HCT116 (cell line): ENCODE measurements around the gene MTM1. TPM values are rescaled to one million over a fixed set of nuclear protein-coding genes. Genes with fewer than 3 reads are reported as not detected.

ENCODE experiments used
- ATAC-seq: fragments of 200-7000 bp; cut with Tn5 transposase; 2 replicates; pipeline ENCODE4 v1.9.1; 2020; ENCODE audit warnings: mild to moderate bottlenecking, moderate library complexity
- BruUV-seq: library from RNA; stranded (reverse); fragments of 400-500 nt; replicated peaks from 2 replicates; lab custom pipeline; 2021; lab: Mats Ljungman, UMichigan
- CTCF ChIA-PET: fragments of 300-600 bp; sonication (Branson Sonifier 250); formaldehyde crosslinking; loops from one replicate; lab custom pipeline; 2021; ENCODE audit warnings: antibody characterized with exemption; lab: Charles Lee
- POLR2A ChIA-PET: fragments of 300-600, 350-600 bp; sonication (Branson Sonifier 250); formaldehyde crosslinking; loops from one replicate; lab custom pipeline; 2021; ENCODE audit warnings: antibody characterized with exemption; lab: Charles Lee
- RAD21 ChIA-PET, 2 experiments: fragments of 300-600 bp; sonication (Branson Sonifier 250); formaldehyde crosslinking; loops; one replicate each; lab custom pipeline; 2023; ENCODE audit warnings: low total read pairs in 2 of 2; ENCODE audit not compliant: uncharacterized antibody in 2 of 2, unreplicated experiment in 2 of 2, low non-redundant PET in 1 of 2; lab: Charles Lee
- DNase-seq: peaks from one replicate; pipeline ENCODE4 v3.0.0-alpha.2; 2010; ENCODE audit warnings: low read depth, low spot score
- H2AFZ ChIP-seq: fragments of 200-600 bp; shearing (Covaris generic), sonication (generic); 2 replicates; pipeline ENCODE4 v1.6.1; 2017; ENCODE audit warnings: low read depth, mixed run types, mixed read lengths, antibody characterized with exemption, low read length; ENCODE audit not compliant: poor library complexity, severe bottlenecking
- H3K27ac ChIP-seq: 2 replicates; pipeline ENCODE4 v1.5.1; 2012; ENCODE audit warnings: low read depth, low read length
- H3K27me3 ChIP-seq: fragments of 200-600 bp; sonication (generic); 2 replicates; pipeline ENCODE4 v1.6.1; 2016; ENCODE audit warnings: mixed run types, low read length, mixed read lengths; ENCODE audit not compliant: insufficient read depth
- H3K36me3 ChIP-seq, 2 experiments: fragments of 200-500 bp in 1 of 2; fragments of 200-600 bp in 1 of 2; sonication (Bioruptor generic) in 1 of 2; sonication (generic) in 1 of 2; 2 replicates each; pipeline versions ENCODE4 v1.5.1 to v1.6.1; 2014 to 2016; ENCODE audit warnings: low read length in 2 of 2, inconsistent platforms in 1 of 2, mixed read lengths in 1 of 2, mixed run types in 1 of 2; ENCODE audit not compliant: insufficient read depth in 2 of 2, control insufficient read depth in 1 of 2
- H3K4me1 ChIP-seq, 2 experiments: fragments of 200-600 bp in 1 of 2; sonication (generic) in 1 of 2; 2 replicates each; pipeline versions ENCODE4 v1.5.1 to v1.6.1; 2012 to 2017; ENCODE audit warnings: low read length in 2 of 2, inconsistent platforms in 1 of 2, mild to moderate bottlenecking in 1 of 2, mixed read lengths in 1 of 2, mixed run types in 1 of 2, moderate library complexity in 1 of 2; ENCODE audit not compliant: insufficient read depth in 2 of 2, control insufficient read depth in 1 of 2
- H3K4me2 ChIP-seq: fragments of 200-600 bp; sonication (generic); 2 replicates; pipeline ENCODE4 v1.6.1; 2017; ENCODE audit warnings: mixed run types, low read length, mixed read lengths
- H3K4me3 ChIP-seq, 2 experiments: fragments of 200-600 bp in 1 of 2; sonication (generic) in 1 of 2; replicated peaks in 1 of 2; 2 replicates each; pipeline ENCODE4 v1.5.1; 2011 to 2016; ENCODE audit warnings: low read length in 2 of 2, control low read depth in 1 of 2, low read depth in 1 of 2, mild to moderate bottlenecking in 1 of 2, mixed read lengths in 1 of 2, mixed run types in 1 of 2
- H3K79me2 ChIP-seq: fragments of 200-600 bp; sonication (generic); 2 replicates; pipeline ENCODE4 v1.6.1; 2017; ENCODE audit warnings: mild to moderate bottlenecking, mixed run types, low read length, moderate library complexity, mixed read lengths; ENCODE audit not compliant: insufficient read depth
- H3K9ac ChIP-seq: fragments of 200-600 bp; sonication (generic); 2 replicates; pipeline ENCODE4 v1.6.1; 2016; ENCODE audit warnings: low read length, mixed read lengths
- H3K9me2 ChIP-seq: fragments of 200-600 bp; sonication (generic), shearing (Covaris generic); 2 replicates; pipeline ENCODE4 v1.6.1; 2017; ENCODE audit warnings: mixed run types, mild to moderate bottlenecking, moderate library complexity; ENCODE audit not compliant: insufficient read depth
- H3K9me3 ChIP-seq, 2 experiments: fragments of 200-500 bp in 1 of 2; fragments of 200-600 bp in 1 of 2; sonication (Bioruptor generic) in 1 of 2; sonication (generic) in 1 of 2; 2 replicates each; pipeline ENCODE4 v1.6.1; 2014 to 2017; ENCODE audit warnings: low read length in 2 of 2, mixed read lengths in 2 of 2, inconsistent platforms in 1 of 2, low read depth in 1 of 2, mild to moderate bottlenecking in 1 of 2, mixed run types in 1 of 2, moderate library complexity in 1 of 2; ENCODE audit not compliant: control insufficient read depth in 1 of 2, insufficient read depth in 1 of 2
- H4K20me1 ChIP-seq: fragments of 200-600 bp; sonication (generic), shearing (Covaris generic); 2 replicates; pipeline ENCODE4 v1.6.1; 2017; ENCODE audit warnings: mixed run types, mild to moderate bottlenecking, moderate library complexity; ENCODE audit not compliant: insufficient read depth
- ATF3 ChIP-seq: IDR thresholded peaks from 2 replicates; pipeline ENCODE4 v1.6.1; 2012
- CBX3 ChIP-seq: IDR thresholded peaks from 2 replicates; pipeline ENCODE4 v1.6.1; 2012; ENCODE audit warnings: low read depth
- EZH2 ChIP-seq: fragments of 200-600 bp; sonication (generic); IDR thresholded peaks from 2 replicates; pipeline ENCODE4 v1.6.1; 2017; ENCODE audit warnings: antibody characterized with exemption, mixed run types
- EZH2phosphoT487 ChIP-seq: fragments of 200-600 bp; IDR thresholded peaks from 2 replicates; pipeline ENCODE4 v1.6.1; 2018; ENCODE audit warnings: antibody characterized with exemption, borderline replicate concordance
- FOSL1 ChIP-seq: IDR thresholded peaks from 2 replicates; pipeline ENCODE4 v1.6.1; 2012; ENCODE audit warnings: low read depth
- JUND ChIP-seq: IDR thresholded peaks from 2 replicates; pipeline ENCODE4 v1.6.1; 2012
- MAX ChIP-seq: IDR thresholded peaks from 2 replicates; pipeline ENCODE4 v1.6.1; 2012
- POLR2AphosphoS5 ChIP-seq: IDR thresholded peaks from 2 replicates; pipeline ENCODE4 v1.6.1; 2011; ENCODE audit warnings: mild to moderate bottlenecking, low read depth, low read length, moderate library complexity
- RAD21 ChIP-seq: IDR thresholded peaks from 2 replicates; pipeline ENCODE4 v1.6.1; 2012; ENCODE audit warnings: low read depth, mild to moderate bottlenecking
- REST ChIP-seq: IDR thresholded peaks from 2 replicates; pipeline ENCODE4 v1.6.1; 2012; ENCODE audit warnings: low read depth
- SIN3A ChIP-seq: IDR thresholded peaks from 2 replicates; pipeline ENCODE4 v1.6.1; 2012; ENCODE audit warnings: low read depth
- SP1 ChIP-seq: IDR thresholded peaks from 2 replicates; pipeline ENCODE4 v1.6.1; 2012; ENCODE audit warnings: low read depth
- SRF ChIP-seq: IDR thresholded peaks from 2 replicates; pipeline ENCODE4 v1.6.1; 2012; ENCODE audit warnings: low read depth
- TCF7L2 ChIP-seq: IDR thresholded peaks from 2 replicates; pipeline ENCODE4 v1.7.0; 2011; ENCODE audit warnings: borderline replicate concordance, inconsistent platforms; ENCODE audit not compliant: insufficient read depth, insufficient read length; ENCODE audit errors: extremely low read depth
- ZNF274 ChIP-seq: fragments of 200-500 bp; sonication (Bioruptor generic); IDR thresholded peaks from 2 replicates; pipeline ENCODE4 v1.6.1; 2014; ENCODE audit warnings: mild to moderate bottlenecking, low read depth, low read length, inconsistent platforms
- intact Hi-C: fragments of 100-400 bp; cut with micrococcal nuclease; formaldehyde crosslinking; loops from 2 replicates; pipeline ENCODE4 v1.10.0; 2022
- total RNA-seq: library from RNA; stranded (reverse); gene quantifications from one replicate; pipeline ENCODE4 v1.2.1, GENCODE V29; 2021; ENCODE audit not compliant: unreplicated experiment
- TF ChIP-seq, protein P1 (sequence below), 3 experiments: fragments of 200-600 bp in 1 of 3; sonication (generic) in 1 of 3; IDR thresholded peaks in 2 of 3; conservative IDR thresholded peaks in 1 of 3; 2 replicates each; pipeline ENCODE4 v1.5.1; 2012 to 2017; ENCODE audit warnings: low read depth in 2 of 3, low read length in 2 of 3, antibody characterized with exemption in 1 of 3, borderline replicate concordance in 1 of 3, control low read depth in 1 of 3, mild to moderate bottlenecking in 1 of 3, mixed read lengths in 1 of 3, mixed run types in 1 of 3, moderate library complexity in 1 of 3; ENCODE audit not compliant: insufficient read depth in 1 of 3
- TF ChIP-seq, protein P2 (sequence below): IDR thresholded peaks from 2 replicates; pipeline ENCODE4 v1.6.1; 2011; ENCODE audit warnings: mild to moderate bottlenecking, low read length, moderate library complexity; ENCODE audit not compliant: insufficient replicate concordance; ENCODE audit errors: extremely low read depth

MTM1 gene
- total RNA-seq, 1 experiment from 2014 or later: 6.5 TPM

GRCh38 chrX:150610043-150610442, 41.6 kb downstream of the MTM1 start:
- intact Hi-C loops: no loop called here
- Histone ChIP-seq H3K9me3 (no peaks in the 10 kb centered on the region), H3K4me1 (no peaks in the 10 kb centered on the region), H2AFZ (no peak overlapping the region), H3K27ac (no peak overlapping the region), H3K27me3 (no peaks in the 10 kb centered on the region), H4K20me1 (no peaks in the 10 kb centered on the region), H3K79me2 (no peaks in the 10 kb centered on the region), H3K4me3 (no peak overlapping the region), H3K36me3 (no peaks in the 10 kb centered on the region), H3K4me2 (no peak overlapping the region), H3K9ac (no peak overlapping the region), H3K9me2 (no peaks in the 10 kb centered on the region)
- DNase-seq (no peak), ATAC-seq (no peak)
- TF ChIP-seq ZNF274 (no peak), SIN3A (no peak), FOSL1 (no peak), SP1 (no peak), ATF3 (no peak), MAX (no peak), CBX3 (no peak), REST (no peak), SRF (no peak), RAD21 (no peak), EZH2 (no peak), POLR2AphosphoS5 (no peak), EZH2phosphoT487 (no peak), JUND (no peak), TCF7L2 (no peak)
- TF ChIP-seq, protein P1, sequence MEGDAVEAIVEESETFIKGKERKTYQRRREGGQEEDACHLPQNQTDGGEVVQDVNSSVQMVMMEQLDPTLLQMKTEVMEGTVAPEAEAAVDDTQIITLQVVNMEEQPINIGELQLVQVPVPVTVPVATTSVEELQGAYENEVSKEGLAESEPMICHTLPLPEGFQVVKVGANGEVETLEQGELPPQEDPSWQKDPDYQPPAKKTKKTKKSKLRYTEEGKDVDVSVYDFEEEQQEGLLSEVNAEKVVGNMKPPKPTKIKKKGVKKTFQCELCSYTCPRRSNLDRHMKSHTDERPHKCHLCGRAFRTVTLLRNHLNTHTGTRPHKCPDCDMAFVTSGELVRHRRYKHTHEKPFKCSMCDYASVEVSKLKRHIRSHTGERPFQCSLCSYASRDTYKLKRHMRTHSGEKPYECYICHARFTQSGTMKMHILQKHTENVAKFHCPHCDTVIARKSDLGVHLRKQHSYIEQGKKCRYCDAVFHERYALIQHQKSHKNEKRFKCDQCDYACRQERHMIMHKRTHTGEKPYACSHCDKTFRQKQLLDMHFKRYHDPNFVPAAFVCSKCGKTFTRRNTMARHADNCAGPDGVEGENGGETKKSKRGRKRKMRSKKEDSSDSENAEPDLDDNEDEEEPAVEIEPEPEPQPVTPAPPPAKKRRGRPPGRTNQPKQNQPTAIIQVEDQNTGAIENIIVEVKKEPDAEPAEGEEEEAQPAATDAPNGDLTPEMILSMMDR (IDR thresholded peaks at IDR 0.05 in 2 of 3, conservative IDR thresholded peaks at IDR 0.05 in 1 of 3; ENCODE audit: borderline replicate concordance in 1 of 3, insufficient read depth in 1 of 3, low read depth in 2 of 3, low read length in 2 of 3): no peak
- TF ChIP-seq, protein P2, sequence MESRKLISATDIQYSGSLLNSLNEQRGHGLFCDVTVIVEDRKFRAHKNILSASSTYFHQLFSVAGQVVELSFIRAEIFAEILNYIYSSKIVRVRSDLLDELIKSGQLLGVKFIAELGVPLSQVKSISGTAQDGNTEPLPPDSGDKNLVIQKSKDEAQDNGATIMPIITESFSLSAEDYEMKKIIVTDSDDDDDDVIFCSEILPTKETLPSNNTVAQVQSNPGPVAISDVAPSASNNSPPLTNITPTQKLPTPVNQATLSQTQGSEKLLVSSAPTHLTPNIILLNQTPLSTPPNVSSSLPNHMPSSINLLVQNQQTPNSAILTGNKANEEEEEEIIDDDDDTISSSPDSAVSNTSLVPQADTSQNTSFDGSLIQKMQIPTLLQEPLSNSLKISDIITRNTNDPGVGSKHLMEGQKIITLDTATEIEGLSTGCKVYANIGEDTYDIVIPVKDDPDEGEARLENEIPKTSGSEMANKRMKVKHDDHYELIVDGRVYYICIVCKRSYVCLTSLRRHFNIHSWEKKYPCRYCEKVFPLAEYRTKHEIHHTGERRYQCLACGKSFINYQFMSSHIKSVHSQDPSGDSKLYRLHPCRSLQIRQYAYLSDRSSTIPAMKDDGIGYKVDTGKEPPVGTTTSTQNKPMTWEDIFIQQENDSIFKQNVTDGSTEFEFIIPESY: no peak
- no TSS peak for BruUV-seq
- RAD21 ChIA-PET: no interaction called here
- POLR2A ChIA-PET: no interaction called here
- CTCF ChIA-PET: no interaction called here
